ENCODE results near the gene IGLON5. TPM values are rescaled to one million over a fixed set of nuclear protein-coding genes. Genes with fewer than 3 reads are reported as not detected.

The IGLON5 gene
- total RNA-seq, 1 experiment from 2014 or later: not detected

- no peak for DNase-seq
- no peaks in the 10 kb centered on the region for H3K27me3 Mint-ChIP-seq (ENCODE audit: unreplicated experiment)
- BruUV-seq (replicated peaks): no TSS peak
- intact Hi-C loops (cut with micrococcal nuclease; ENCODE audit: unreplicated experiment): no loop called here
- H3K9me3 Mint-ChIP-seq (ENCODE audit: low read depth, unreplicated experiment): no peaks in the 10 kb centered on the region
- H3K27ac Mint-ChIP-seq (ENCODE audit: unreplicated experiment): peak overlapping the region; percentile 95
- peak overlapping the region; percentile 39 for H3K4me3 Mint-ChIP-seq (ENCODE audit: low read depth, unreplicated experiment)
- peaks cover 55% of the 10 kb centered on the region for H3K36me3 Mint-ChIP-seq (ENCODE audit: insufficient read depth, unreplicated experiment)
- TF ChIP-seq CTCF (IDR thresholded peaks at IDR 0.05; ENCODE audit: unreplicated experiment): no peak
- CTCF ChIA-PET: interaction anchor here (2.7 kb wide), 1 partner anchor 23 kb away, joined by 7 read pairs; the partner anchor contains the start of gene VSIG10L
- H3K4me1 Mint-ChIP-seq (ENCODE audit: low read depth, unreplicated experiment): peaks cover 25% of the 10 kb centered on the region
These were observed 53.0 kb downstream of the IGLON5 start for GRCh38 chr19:51364200-51365106.

GRCh38 chr19:51365211-51365964 is 53.9 kb downstream of the IGLON5 start:
- Mint-ChIP-seq H3K9me3 (ENCODE audit: low read depth, unreplicated experiment) (no peaks in the 10 kb centered on the region), H3K36me3 (ENCODE audit: insufficient read depth, unreplicated experiment) (peaks cover 58% of the 10 kb centered on the region), H3K27me3 (ENCODE audit: unreplicated experiment) (peaks cover 8% of the 10 kb centered on the region), H3K4me1 (ENCODE audit: low read depth, unreplicated experiment) (peaks cover 25% of the 10 kb centered on the region), H3K4me3 (ENCODE audit: low read depth, unreplicated experiment) (peak overlapping the region; percentile 80), H3K27ac (ENCODE audit: unreplicated experiment) (peak overlapping the region; percentile 93)
- DNase-seq: peak; percentile 36
- intact Hi-C loops (cut with micrococcal nuclease; ENCODE audit: unreplicated experiment): no loop called here
- no TSS peak for BruUV-seq (replicated peaks)
- no peak for TF ChIP-seq CTCF (IDR thresholded peaks at IDR 0.05; ENCODE audit: unreplicated experiment)
- CTCF ChIA-PET: interaction anchor here (1.1 kb wide), 1 partner anchor 26 kb away, joined by 4 read pairs; no protein-coding TSS in a partner anchor

GRCh38 chr19:51365965-51366388 is 54.5 kb downstream of the IGLON5 start, which contains the start of gene ETFB:
TSS of gene ETFB (minus strand) at chr19:51366388. CDS start at chr19:51366326, 62 bp downstream.
- BruUV-seq (replicated peaks): TSS peak; percentile 78
- intact Hi-C loops (cut with micrococcal nuclease; ENCODE audit: unreplicated experiment): loop anchor here (2.0 kb wide), 1 partner anchor 27 kb away; no protein-coding TSS in a partner anchor
- Mint-ChIP-seq H3K36me3 (ENCODE audit: insufficient read depth, unreplicated experiment) (peaks cover 61% of the 10 kb centered on the region), H3K27ac (ENCODE audit: unreplicated experiment) (peak within 1 kb of the TSS; percentile 93), H3K4me1 (ENCODE audit: low read depth, unreplicated experiment) (peaks cover 25% of the 10 kb centered on the region), H3K4me3 (ENCODE audit: low read depth, unreplicated experiment) (peak within 1 kb of the TSS; percentile 80), H3K27me3 (ENCODE audit: unreplicated experiment) (peaks cover 14% of the 10 kb centered on the region), H3K9me3 (ENCODE audit: low read depth, unreplicated experiment) (no peaks in the 10 kb centered on the region)
- no peak for TF ChIP-seq CTCF (IDR thresholded peaks at IDR 0.05; ENCODE audit: unreplicated experiment)
- CTCF ChIA-PET: interaction anchor here (1.1 kb wide), 1 partner anchor 26 kb away, joined by 4 read pairs; no protein-coding TSS in a partner anchor
- no peak for DNase-seq

Measured in Calu3 (cell line).